HL-60 (cell line): Measurements from ENCODE around the gene PTPN22.

Experiments used
- DNase-seq, 2 experiments: peaks; one replicate each; pipeline ENCODE4 v3.0.0-alpha.2; 2010 to 2020; ENCODE audit warnings: low read depth in 1 of 2, low spot score in 1 of 2
- H3K27ac ChIP-seq: fragments of 250-450 bp; sonication (Bioruptor Pico); replicated peaks from 2 replicates; pipeline ENCODE4 v1.5.1; 2020; ENCODE audit warnings: mild to moderate bottlenecking, moderate library complexity
- H3K27me3 ChIP-seq: fragments of 250-450 bp; sonication (Bioruptor Pico); 2 replicates; pipeline ENCODE4 v1.5.1; 2021; ENCODE audit warnings: mild to moderate bottlenecking, moderate library complexity; ENCODE audit not compliant: insufficient read depth, poor library complexity, severe bottlenecking
- H3K4me3 ChIP-seq: replicated peaks from 2 replicates; pipeline ENCODE4 v1.5.1; 2011; ENCODE audit warnings: mild to moderate bottlenecking, control low read depth, low read length; ENCODE audit not compliant: insufficient read depth
- CTCF ChIP-seq: IDR thresholded peaks from one replicate; pipeline ENCODE4 v1.5.1; 2011; ENCODE audit warnings: low read length, control low read depth, inconsistent platforms; ENCODE audit not compliant: insufficient read depth
- GABPA ChIP-seq: IDR thresholded peaks from 2 replicates; pipeline ENCODE4 v1.6.1; 2012; ENCODE audit warnings: low read depth
- POLR2AphosphoS5 ChIP-seq: IDR thresholded peaks from 2 replicates; pipeline ENCODE4 v1.6.1; 2012; ENCODE audit warnings: low read depth
- SPI1 ChIP-seq: IDR thresholded peaks from 2 replicates; pipeline ENCODE4 v1.6.1; 2012; ENCODE audit warnings: low read depth, mild to moderate bottlenecking, borderline replicate concordance
- TF ChIP-seq, protein P1 (sequence below): IDR thresholded peaks from 2 replicates; pipeline ENCODE4 v1.6.1; 2012; ENCODE audit warnings: low read depth; ENCODE audit not compliant: insufficient replicate concordance

Gene PTPN22

DNA sequence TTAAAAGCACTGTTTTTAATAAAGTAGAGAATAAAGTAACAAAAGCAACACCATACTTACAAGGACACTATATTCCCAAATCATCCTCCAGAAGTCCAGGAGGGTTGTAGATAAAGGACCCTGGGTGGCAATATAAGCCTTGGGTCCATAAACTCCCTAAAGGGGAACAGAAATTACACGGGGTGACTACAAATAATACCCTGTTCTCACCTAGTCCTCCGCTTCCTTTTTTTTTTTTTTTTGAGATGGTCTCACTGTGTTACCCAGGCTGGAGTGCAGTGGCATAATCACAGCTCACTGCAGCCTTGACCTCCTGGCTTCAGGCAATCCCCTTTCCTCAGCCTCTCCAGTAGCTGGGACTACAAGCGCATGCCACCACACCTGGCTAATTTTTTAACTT, 13.1 kb downstream of the PTPN22 start:
- TF ChIP-seq GABPA (no peak), POLR2AphosphoS5 (no peak), SPI1 (peak; percentile 72; the same call in 1 of the 2 replicates), CTCF (no peak)
- TF ChIP-seq, protein P1, sequence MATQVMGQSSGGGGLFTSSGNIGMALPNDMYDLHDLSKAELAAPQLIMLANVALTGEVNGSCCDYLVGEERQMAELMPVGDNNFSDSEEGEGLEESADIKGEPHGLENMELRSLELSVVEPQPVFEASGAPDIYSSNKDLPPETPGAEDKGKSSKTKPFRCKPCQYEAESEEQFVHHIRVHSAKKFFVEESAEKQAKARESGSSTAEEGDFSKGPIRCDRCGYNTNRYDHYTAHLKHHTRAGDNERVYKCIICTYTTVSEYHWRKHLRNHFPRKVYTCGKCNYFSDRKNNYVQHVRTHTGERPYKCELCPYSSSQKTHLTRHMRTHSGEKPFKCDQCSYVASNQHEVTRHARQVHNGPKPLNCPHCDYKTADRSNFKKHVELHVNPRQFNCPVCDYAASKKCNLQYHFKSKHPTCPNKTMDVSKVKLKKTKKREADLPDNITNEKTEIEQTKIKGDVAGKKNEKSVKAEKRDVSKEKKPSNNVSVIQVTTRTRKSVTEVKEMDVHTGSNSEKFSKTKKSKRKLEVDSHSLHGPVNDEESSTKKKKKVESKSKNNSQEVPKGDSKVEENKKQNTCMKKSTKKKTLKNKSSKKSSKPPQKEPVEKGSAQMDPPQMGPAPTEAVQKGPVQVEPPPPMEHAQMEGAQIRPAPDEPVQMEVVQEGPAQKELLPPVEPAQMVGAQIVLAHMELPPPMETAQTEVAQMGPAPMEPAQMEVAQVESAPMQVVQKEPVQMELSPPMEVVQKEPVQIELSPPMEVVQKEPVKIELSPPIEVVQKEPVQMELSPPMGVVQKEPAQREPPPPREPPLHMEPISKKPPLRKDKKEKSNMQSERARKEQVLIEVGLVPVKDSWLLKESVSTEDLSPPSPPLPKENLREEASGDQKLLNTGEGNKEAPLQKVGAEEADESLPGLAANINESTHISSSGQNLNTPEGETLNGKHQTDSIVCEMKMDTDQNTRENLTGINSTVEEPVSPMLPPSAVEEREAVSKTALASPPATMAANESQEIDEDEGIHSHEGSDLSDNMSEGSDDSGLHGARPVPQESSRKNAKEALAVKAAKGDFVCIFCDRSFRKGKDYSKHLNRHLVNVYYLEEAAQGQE: no peak
- H3K27ac ChIP-seq: 0 out of 2 replicates have a peak overlapping the region, but pooled peaks have one; percentile 18

GRCh38 chr1:113857776-113858175, 13.7 kb downstream of the PTPN22 start:
- Histone ChIP-seq H3K27ac (0 out of 2 replicates have a peak overlapping the region, but pooled peaks have one; percentile 18), H3K4me3 (no peak overlapping the region), H3K27me3 (no peaks in the 10 kb centered on the region)
- TF ChIP-seq POLR2AphosphoS5 (no peak), SPI1 (no peak), CTCF (no peak), GABPA (no peak)
- TF ChIP-seq, protein P1: no peak
- DNase-seq: no peak

More for the DNA sequence above, 13.1 kb downstream of the PTPN22 start:
- Histone ChIP-seq H3K27me3 (no peaks in the 10 kb centered on the region), H3K4me3 (no peak overlapping the region)
- DNase-seq: no peak

DNA sequence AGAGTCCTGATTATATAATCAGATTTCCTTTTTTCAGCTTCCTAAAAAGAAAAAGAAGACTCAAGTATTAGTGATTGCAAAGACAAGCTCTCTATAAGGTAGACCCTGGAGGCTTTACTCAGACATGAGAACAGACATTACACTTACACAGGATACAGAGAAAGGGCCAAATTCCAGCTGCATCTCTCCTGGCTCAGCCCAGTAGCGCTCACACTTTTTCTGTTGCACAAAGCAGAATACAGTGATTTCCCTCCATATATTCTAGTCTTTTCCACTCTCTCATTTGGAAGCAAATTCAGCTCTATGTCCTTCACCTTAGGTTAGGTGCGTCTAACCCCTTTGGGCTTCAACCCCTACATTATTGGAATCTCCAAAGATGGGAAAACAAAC, 15.1 kb downstream of the PTPN22 start:
- Histone ChIP-seq H3K27me3 (no peaks in the 10 kb centered on the region), H3K4me3 (no peak overlapping the region), H3K27ac (no peak overlapping the region)
- TF ChIP-seq SPI1: no peak
- no peak for DNase-seq

GRCh38 chr1:113855630-113856400, 15.7 kb downstream of the PTPN22 start:
- Histone ChIP-seq H3K27ac (no peak overlapping the region), H3K4me3 (no peak overlapping the region), H3K27me3 (no peaks in the 10 kb centered on the region)
- DNase-seq: no peak
- TF ChIP-seq SPI1 (no peak), CTCF (no peak), GABPA (no peak), POLR2AphosphoS5 (no peak)
- TF ChIP-seq, protein P1: no peak
